Measurements from ENCODE around the gene RAB28. TPM values are rescaled to one million over a fixed set of nuclear protein-coding genes. Genes with fewer than 3 reads are reported as not detected.

Gene RAB28
- total and polyA plus RNA-seq, 9 of the 15 experiments (the other 6 are each of a cell fraction or from before 2014, with no cell fraction given): 6.7 to 40.4 (median 23.0) TPM

DNA sequence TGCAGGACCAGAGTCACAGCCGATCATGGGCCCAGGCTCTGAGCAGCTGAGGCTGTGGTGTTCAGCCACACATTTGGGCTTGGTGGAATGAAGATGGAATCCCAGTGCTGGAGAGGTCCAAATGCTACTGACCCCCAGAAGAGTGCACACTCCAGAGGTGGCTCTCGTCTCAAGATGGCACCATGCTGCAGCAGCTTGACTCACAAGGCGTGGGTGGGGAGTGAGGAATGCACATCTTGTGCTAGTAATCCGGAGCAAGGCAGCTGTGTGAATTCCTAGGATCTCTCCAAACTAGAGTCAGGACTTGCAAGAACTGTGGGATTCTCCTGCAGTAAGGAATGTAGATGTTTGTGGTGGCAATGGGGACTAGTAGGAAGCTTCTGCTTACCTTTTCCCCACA, 28.7 kb downstream of the RAB28 start:
- peaks cover 27% of the 10 kb centered on the region; the same call in 2 of the 3 replicates for H3K36me3 ChIP-seq (ENCODE audit: control insufficient read depth, insufficient read depth, low read length)

More for the DNA sequence above, 28.7 kb downstream of the RAB28 start:
- no peaks in the 10 kb centered on the region for H3K27me3 ChIP-seq (ENCODE audit: control insufficient read depth in 2 of 2, insufficient read depth in 2 of 2, low read length in 2 of 2)
- H3K9ac ChIP-seq (ENCODE audit: insufficient read depth in 1 of 2, low read depth in 2 of 2, low read length in 2 of 2): no peak overlapping the region
- H3K79me2 ChIP-seq (ENCODE audit: control insufficient read depth, insufficient read depth, low read length): no peaks in the 10 kb centered on the region
- H2AFZ ChIP-seq (ENCODE audit: low read depth, low read length): no peak overlapping the region
- 91% methylated on average over 4 of the region's 4 CpGs for WGBS (ENCODE audit: insufficient coverage, low coverage, missing lambda C conversion rate)
- no peak overlapping the region for H3K4me2 ChIP-seq (ENCODE audit: insufficient read depth, low read length)
- ATAC-seq (no peak), FAIRE-seq (no peak), DNase-seq (ENCODE audit: extremely low read depth in 1 of 4, low spot score in 3 of 4) (no peak)
- CTCF ChIA-PET (ENCODE audit: low intra/inter-chr PET ratio): no interaction called here
- H4K20me1 ChIP-seq (replicated peaks; ENCODE audit: control insufficient read depth, insufficient read depth, low read length): no peaks in the 10 kb centered on the region
- H3K9me1 ChIP-seq (ENCODE audit: control insufficient read depth, insufficient read depth, low read length): no peaks in the 10 kb centered on the region
- TF ChIP-seq EZH2 (IDR thresholded peaks at IDR 0.05; ENCODE audit: borderline replicate concordance, low read depth, low read length): no peak
- no peak for TF ChIP-seq POU5F1 (IDR thresholded peaks at IDR 0.05; ENCODE audit: borderline replicate concordance, low read depth, low read length, partially characterized antibody)
- TF ChIP-seq PHF8 (IDR thresholded peaks at IDR 0.05; ENCODE audit: borderline replicate concordance, low read length): no peak
- no peak for TF ChIP-seq GATAD2A (IDR thresholded peaks at IDR 0.05)
- TF ChIP-seq SUPT5H (IDR thresholded peaks at IDR 0.05): no peak
- TF ChIP-seq, protein P1, sequence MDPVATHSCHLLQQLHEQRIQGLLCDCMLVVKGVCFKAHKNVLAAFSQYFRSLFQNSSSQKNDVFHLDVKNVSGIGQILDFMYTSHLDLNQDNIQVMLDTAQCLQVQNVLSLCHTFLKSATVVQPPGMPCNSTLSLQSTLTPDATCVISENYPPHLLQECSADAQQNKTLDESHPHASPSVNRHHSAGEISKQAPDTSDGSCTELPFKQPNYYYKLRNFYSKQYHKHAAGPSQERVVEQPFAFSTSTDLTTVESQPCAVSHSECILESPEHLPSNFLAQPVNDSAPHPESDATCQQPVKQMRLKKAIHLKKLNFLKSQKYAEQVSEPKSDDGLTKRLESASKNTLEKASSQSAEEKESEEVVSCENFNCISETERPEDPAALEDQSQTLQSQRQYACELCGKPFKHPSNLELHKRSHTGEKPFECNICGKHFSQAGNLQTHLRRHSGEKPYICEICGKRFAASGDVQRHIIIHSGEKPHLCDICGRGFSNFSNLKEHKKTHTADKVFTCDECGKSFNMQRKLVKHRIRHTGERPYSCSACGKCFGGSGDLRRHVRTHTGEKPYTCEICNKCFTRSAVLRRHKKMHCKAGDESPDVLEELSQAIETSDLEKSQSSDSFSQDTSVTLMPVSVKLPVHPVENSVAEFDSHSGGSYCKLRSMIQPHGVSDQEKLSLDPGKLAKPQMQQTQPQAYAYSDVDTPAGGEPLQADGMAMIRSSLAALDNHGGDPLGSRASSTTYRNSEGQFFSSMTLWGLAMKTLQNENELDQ (CRISPR knock-in tag; IDR thresholded peaks at IDR 0.05; ENCODE audit: borderline replicate concordance): no peak
- no peak for TF ChIP-seq RFX5 (IDR thresholded peaks at IDR 0.05; ENCODE audit: low read depth, low read length)
- TF ChIP-seq ID3 (CRISPR knock-in tag; IDR thresholded peaks at IDR 0.05): no peak
- no peak for TF ChIP-seq ID3 (tag; IDR thresholded peaks at IDR 0.05)
- POLR2A ChIA-PET: no interaction called here
- H3K4me3 ChIP-seq: no peak overlapping the region
- intact Hi-C loops (cut with micrococcal nuclease): no loop called here
- H3K4me1 ChIP-seq (replicated peaks in 1 of 2; ENCODE audit: control insufficient read depth in 2 of 2, insufficient read depth in 2 of 2, low read length in 2 of 2): no peaks in the 10 kb centered on the region
- BruUV-seq (replicated peaks): no TSS peak
- in situ Hi-C loops (cut with MboI): no loop called here
- H3K9me3 ChIP-seq (replicated peaks; ENCODE audit: control insufficient read depth, insufficient read depth, low read depth, low read length): no peaks in the 10 kb centered on the region
- no peak overlapping the region for H3K27ac ChIP-seq (ENCODE audit: extremely low read depth, low read depth, low read length)
